GM12878 (cell line): ENCODE results near the gene XPO1. TPM values are rescaled to one million over a fixed set of nuclear protein-coding genes. Genes with fewer than 3 reads are reported as not detected.

Experiments used
- ATAC-seq: fragments of 200-7000 bp; cut with Tn5 transposase; 3 replicates; pipeline ENCODE4 v1.9.1; 2020; ENCODE audit warnings: mild to moderate bottlenecking, moderate library complexity
- BruUV-seq: library from RNA; stranded (reverse); fragments of 400-500 nt; replicated peaks from 2 replicates; lab custom pipeline; 2021; lab: Mats Ljungman, UMichigan
- CTCF ChIA-PET: fragments of 300-600 bp; sonication (Branson Sonifier 250); formaldehyde crosslinking; extraction: SDS; loops from one replicate; lab custom pipeline; 2021; ENCODE audit warnings: inconsistent platforms; lab: Yijun Ruan, JAX
- POLR2A ChIA-PET: fragments of 350-600 bp; formaldehyde crosslinking; extraction: SDS; loops from one replicate; lab custom pipeline; 2021; ENCODE audit warnings: inconsistent platforms; lab: Charles Lee
- RAD21 ChIA-PET: fragments of 300-600 bp; sonication (Branson Sonifier 250); formaldehyde crosslinking; loops from one replicate; lab custom pipeline; 2023; ENCODE audit warnings: antibody characterized with exemption; ENCODE audit not compliant: unreplicated experiment; lab: Charles Lee
- SMC1A ChIA-PET: fragments of 300-600 bp; sonication (Branson Sonifier 250); formaldehyde crosslinking; loops from one replicate; lab custom pipeline; 2023; ENCODE audit not compliant: unreplicated experiment, uncharacterized antibody; lab: Charles Lee
- DNase-seq: peaks from one replicate; pipeline ENCODE4 v3.0.0-alpha.2; 2011; ENCODE audit warnings: low read depth, low spot score
- FAIRE-seq: peaks from 3 replicates; lab custom pipeline; 2011; peaks lifted over from hg19 to GRCh38; lab: Jason Lieb, UNC
- H2AFZ ChIP-seq: 2 replicates; pipeline ENCODE4 v1.6.0; 2011; ENCODE audit warnings: low read depth, low read length, control low read depth; ENCODE audit not compliant: control insufficient read depth
- H3K27ac ChIP-seq: 2 replicates; pipeline ENCODE4 v1.5.1; 2011; ENCODE audit warnings: control low read depth; ENCODE audit not compliant: control insufficient read depth, insufficient read depth
- H3K27me3 ChIP-seq, 2 experiments: replicated peaks in 1 of 2; 2 replicates each; pipeline versions ENCODE4 v1.6.0 to v1.6.1; 2011; ENCODE audit warnings: low read length in 1 of 2; ENCODE audit not compliant: control insufficient read depth in 2 of 2, insufficient read depth in 2 of 2
- H3K36me3 ChIP-seq, 2 experiments: 2 replicates each; pipeline ENCODE4 v1.5.1; 2011; ENCODE audit warnings: low read length in 1 of 2; ENCODE audit not compliant: control insufficient read depth in 2 of 2, insufficient read depth in 2 of 2
- H3K4me1 ChIP-seq: 2 replicates; pipeline ENCODE4 v1.6.1; 2011; ENCODE audit warnings: mild to moderate bottlenecking, low read length, moderate library complexity, mixed read lengths; ENCODE audit not compliant: control insufficient read depth, insufficient read depth
- H3K4me2 ChIP-seq: 2 replicates; pipeline ENCODE4 v1.6.0; 2011; ENCODE audit warnings: control low read depth; ENCODE audit not compliant: control insufficient read depth, insufficient read depth
- H3K4me3 ChIP-seq: fragments of 200-600 bp; sonication (generic); 2 replicates; pipeline ENCODE4 v1.5.1; 2016
- H3K79me2 ChIP-seq: 2 replicates; pipeline ENCODE4 v1.6.0; 2011; ENCODE audit warnings: low read length; ENCODE audit not compliant: control insufficient read depth, insufficient read depth
- H3K9ac ChIP-seq: 2 replicates; pipeline ENCODE4 v1.8.0; 2011; ENCODE audit warnings: low read length, control low read depth, mixed read lengths; ENCODE audit not compliant: control insufficient read depth, insufficient read depth
- H3K9me3 ChIP-seq: replicated peaks from 3 replicates; pipeline ENCODE4 v1.5.1; 2011; ENCODE audit warnings: mild to moderate bottlenecking, low read length; ENCODE audit not compliant: control insufficient read depth, insufficient read depth
- H4K20me1 ChIP-seq: 2 replicates; pipeline ENCODE4 v1.6.0; 2011; ENCODE audit not compliant: control insufficient read depth, insufficient read depth
- BHLHE40 ChIP-seq, 2 experiments: fragments of 450-650 bp in 1 of 2; IDR thresholded peaks; 2 replicates each; pipeline ENCODE4 v1.6.1; 2011 to 2017; ENCODE audit warnings: low read depth in 2 of 2, borderline replicate concordance in 1 of 2, improper control_type of control experiment in 1 of 2, low read length in 1 of 2, mild to moderate bottlenecking in 1 of 2
- CHD1 ChIP-seq: IDR thresholded peaks from 2 replicates; pipeline ENCODE4 v1.6.1; 2012; ENCODE audit warnings: low read depth, low read length, improper control_type of control experiment
- CREM ChIP-seq: IDR thresholded peaks from 2 replicates; pipeline ENCODE4 v1.6.1; 2014; ENCODE audit warnings: antibody characterized with exemption, low read depth
- ESRRA ChIP-seq: IDR thresholded peaks from 2 replicates; pipeline ENCODE4 v1.6.1; 2012; ENCODE audit warnings: mild to moderate bottlenecking, low read length, improper control_type of control experiment
- EZH2 ChIP-seq: IDR thresholded peaks from 2 replicates; pipeline ENCODE4 v1.6.1; 2012; ENCODE audit warnings: low read depth, mild to moderate bottlenecking, control low read depth, inconsistent platforms, low read length, borderline replicate concordance; ENCODE audit not compliant: control insufficient read depth
- KDM1A ChIP-seq: fragments of 200-600 bp; sonication (generic); IDR thresholded peaks from 2 replicates; pipeline ENCODE4 v1.6.1; 2016; ENCODE audit warnings: borderline replicate concordance
- NR2C1 ChIP-seq: fragments of 450-650 bp; IDR thresholded peaks from 2 replicates; pipeline ENCODE4 v1.6.1; 2017; ENCODE audit warnings: antibody characterized with exemption, mild to moderate bottlenecking, moderate library complexity
- NR2C2 ChIP-seq: IDR thresholded peaks from 2 replicates; pipeline ENCODE4 v1.6.1; 2011; ENCODE audit warnings: borderline replicate concordance, low read depth; ENCODE audit not compliant: control insufficient read depth, insufficient read length
- RB1 ChIP-seq: fragments of 450-650 bp; formaldehyde crosslinking; IDR thresholded peaks from 2 replicates; pipeline ENCODE4 v1.6.1; 2017; ENCODE audit warnings: mild to moderate bottlenecking, borderline replicate concordance
- TAF1 ChIP-seq: IDR thresholded peaks from 2 replicates; pipeline ENCODE4 v1.6.1; 2011; ENCODE audit warnings: mild to moderate bottlenecking, low read depth, low read length, borderline replicate concordance
- TBL1XR1 ChIP-seq: IDR thresholded peaks from 2 replicates; pipeline ENCODE4 v1.6.1; 2012; ENCODE audit warnings: low read depth, low read length, improper control_type of control experiment
- ZSCAN29 ChIP-seq: fragments of 450-650 bp; IDR thresholded peaks from 2 replicates; pipeline ENCODE4 v1.6.1; 2017; ENCODE audit warnings: mild to moderate bottlenecking, moderate library complexity
- WGBS: methylation state at CpG from one replicate; pipeline ENCODE4 v1.1.6; 2016; ENCODE audit warnings: low lambda C conversion rate; ENCODE audit not compliant: insufficient replicate concordance, insufficient coverage; ENCODE audit errors: missing lambda C conversion rate; 5-methylcytosine and 5-hydroxymethylcytosine counted together
- in situ Hi-C: fragments of 300-500 bp; cut with MboI; formaldehyde crosslinking; loops from 9 replicates; pipeline ENCODE4 v1.14.3; 2018; ENCODE audit warnings: mixed read lengths
- intact Hi-C: fragments of 100-400 bp; cut with micrococcal nuclease; formaldehyde crosslinking; loops from one replicate; pipeline ENCODE4 v1.14.2; 2022; ENCODE audit not compliant: unreplicated experiment
- polyA plus RNA-seq, 11 experiments: library from polyadenylated mRNA; depleted of rRNA in 4 of 11; unstranded in 6 of 11; stranded (reverse) in 5 of 11; fragments of >200 nt; fragmentation: Nextera tagmentation in 4 of 11; fragmentation: Illumina TruSeq in 1 of 11; extraction: Ambion mirVana in 4 of 11; extraction: Trizol in 1 of 11; gene quantifications; 1 replicate in 1 of 11; 2 replicates in 10 of 11; pipeline versions ENCODE4 v1.2.1 to v1.2.3, GENCODE V29; 2011 to 2016; ENCODE audit warnings: inconsistent platforms in 2 of 11, missing spikeins in 2 of 11, low read depth in 1 of 11
- total RNA-seq, 4 experiments: library from RNA; depleted of rRNA in 3 of 4; stranded (reverse); fragments of >200 nt in 3 of 4; fragmentation: Illumina TruSeq in 1 of 4; extraction: Trizol in 1 of 4; gene quantifications; 2 replicates each; pipeline versions ENCODE4 v1.2.1 to v1.2.3, GENCODE V29; 2013 to 2021
- TF ChIP-seq, protein P1 (sequence below): IDR thresholded peaks from 2 replicates; pipeline ENCODE4 v1.6.1; 2012; ENCODE audit warnings: low read depth, low read length, improper control_type of control experiment
- TF ChIP-seq, protein P2 (sequence below): IDR thresholded peaks from 2 replicates; pipeline ENCODE4 v1.6.1; 2012; ENCODE audit warnings: low read depth, low read length, improper control_type of control experiment
- TF ChIP-seq, protein P3 (sequence below): fragments of 450-650 bp; IDR thresholded peaks from 2 replicates; pipeline ENCODE4 v1.6.1; 2017; ENCODE audit warnings: borderline replicate concordance
- TF ChIP-seq, protein P4 (sequence below): fragments of 450-650 bp; IDR thresholded peaks from 2 replicates; pipeline ENCODE4 v1.6.1; 2016; ENCODE audit warnings: mild to moderate bottlenecking
- TF ChIP-seq, protein P5 (sequence below): IDR thresholded peaks from 2 replicates; pipeline ENCODE4 v1.6.1; 2011; ENCODE audit warnings: low read depth, mild to moderate bottlenecking, low read length, moderate library complexity, borderline replicate concordance; ENCODE audit errors: extremely low read depth

Gene XPO1
- total and polyA plus RNA-seq, 10 of the 15 experiments (the other 5 are each of a cell fraction or from before 2014, with no cell fraction given): 57.3 to 216 (median 153) TPM

DNA sequence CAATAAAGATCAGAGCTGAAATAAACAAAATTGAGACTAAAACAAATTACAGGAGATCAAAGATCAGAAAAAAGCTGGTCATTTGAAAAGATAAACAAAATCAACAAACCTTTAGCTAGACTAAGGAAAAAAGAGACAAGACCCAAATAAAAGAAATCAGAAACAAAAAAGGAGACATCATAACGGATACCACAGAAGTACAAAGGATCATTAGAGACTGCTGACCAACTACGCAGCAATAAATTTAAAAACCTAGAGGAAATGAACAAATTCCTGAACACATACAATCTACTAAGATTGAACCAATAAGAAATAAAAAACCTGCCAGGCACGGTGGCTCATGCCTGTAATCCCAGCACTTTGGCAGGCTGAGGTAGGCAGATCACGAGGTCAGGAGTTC lies 101.0 kb downstream of the XPO1 start:
- ChIA-PET SMC1A (interaction anchor here (0.7 to 4.5 kb wide), 8 partner anchors 10 to 98 kb away, joined by 3 to 22 read pairs (median 8); no protein-coding TSS in a partner anchor), CTCF (interaction anchor here (0.9 to 2.8 kb wide), 3 partner anchors 11 to 21 kb away, joined by 3 to 27 read pairs (median 7); no protein-coding TSS in a partner anchor), POLR2A (interaction anchor here (0.9 to 2.7 kb wide), 3 partner anchors 11 to 87 kb away, joined by 3 to 11 read pairs (median 5); no protein-coding TSS in a partner anchor), RAD21 (interaction anchor here (3.0 kb wide), 1 partner anchor 11 kb away, joined by 20 read pairs; no protein-coding TSS in a partner anchor)
- ATAC-seq (no peak), DNase-seq (no peak), FAIRE-seq (no peak)
- WGBS: 92% methylated on average over 4 of the region's 4 CpGs
- TF ChIP-seq ZSCAN29: no peak
- no peak for TF ChIP-seq EZH2
- TF ChIP-seq, protein P1, sequence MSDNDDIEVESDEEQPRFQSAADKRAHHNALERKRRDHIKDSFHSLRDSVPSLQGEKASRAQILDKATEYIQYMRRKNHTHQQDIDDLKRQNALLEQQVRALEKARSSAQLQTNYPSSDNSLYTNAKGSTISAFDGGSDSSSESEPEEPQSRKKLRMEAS: no peak
- no peak for TF ChIP-seq TAF1
- TF ChIP-seq ESRRA: no peak
- no peak for TF ChIP-seq TBL1XR1
- TF ChIP-seq, protein P2, sequence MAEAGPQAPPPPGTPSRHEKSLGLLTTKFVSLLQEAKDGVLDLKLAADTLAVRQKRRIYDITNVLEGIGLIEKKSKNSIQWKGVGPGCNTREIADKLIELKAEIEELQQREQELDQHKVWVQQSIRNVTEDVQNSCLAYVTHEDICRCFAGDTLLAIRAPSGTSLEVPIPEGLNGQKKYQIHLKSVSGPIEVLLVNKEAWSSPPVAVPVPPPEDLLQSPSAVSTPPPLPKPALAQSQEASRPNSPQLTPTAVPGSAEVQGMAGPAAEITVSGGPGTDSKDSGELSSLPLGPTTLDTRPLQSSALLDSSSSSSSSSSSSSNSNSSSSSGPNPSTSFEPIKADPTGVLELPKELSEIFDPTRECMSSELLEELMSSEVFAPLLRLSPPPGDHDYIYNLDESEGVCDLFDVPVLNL: no peak
- TF ChIP-seq CREM: no peak
- no peak for TF ChIP-seq RB1
- TF ChIP-seq, protein P3, sequence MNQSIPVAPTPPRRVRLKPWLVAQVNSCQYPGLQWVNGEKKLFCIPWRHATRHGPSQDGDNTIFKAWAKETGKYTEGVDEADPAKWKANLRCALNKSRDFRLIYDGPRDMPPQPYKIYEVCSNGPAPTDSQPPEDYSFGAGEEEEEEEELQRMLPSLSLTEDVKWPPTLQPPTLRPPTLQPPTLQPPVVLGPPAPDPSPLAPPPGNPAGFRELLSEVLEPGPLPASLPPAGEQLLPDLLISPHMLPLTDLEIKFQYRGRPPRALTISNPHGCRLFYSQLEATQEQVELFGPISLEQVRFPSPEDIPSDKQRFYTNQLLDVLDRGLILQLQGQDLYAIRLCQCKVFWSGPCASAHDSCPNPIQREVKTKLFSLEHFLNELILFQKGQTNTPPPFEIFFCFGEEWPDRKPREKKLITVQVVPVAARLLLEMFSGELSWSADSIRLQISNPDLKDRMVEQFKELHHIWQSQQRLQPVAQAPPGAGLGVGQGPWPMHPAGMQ: no peak
- TF ChIP-seq NR2C2: no peak
- TF ChIP-seq, protein P4, sequence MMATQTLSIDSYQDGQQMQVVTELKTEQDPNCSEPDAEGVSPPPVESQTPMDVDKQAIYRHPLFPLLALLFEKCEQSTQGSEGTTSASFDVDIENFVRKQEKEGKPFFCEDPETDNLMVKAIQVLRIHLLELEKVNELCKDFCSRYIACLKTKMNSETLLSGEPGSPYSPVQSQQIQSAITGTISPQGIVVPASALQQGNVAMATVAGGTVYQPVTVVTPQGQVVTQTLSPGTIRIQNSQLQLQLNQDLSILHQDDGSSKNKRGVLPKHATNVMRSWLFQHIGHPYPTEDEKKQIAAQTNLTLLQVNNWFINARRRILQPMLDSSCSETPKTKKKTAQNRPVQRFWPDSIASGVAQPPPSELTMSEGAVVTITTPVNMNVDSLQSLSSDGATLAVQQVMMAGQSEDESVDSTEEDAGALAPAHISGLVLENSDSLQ: no peak
- TF ChIP-seq KDM1A: no peak
- no peak for TF ChIP-seq CHD1
- TF ChIP-seq BHLHE40 (IDR thresholded peaks at IDR 0.05; ENCODE audit: borderline replicate concordance in 1 of 2, low read depth in 2 of 2, low read length in 1 of 2): no peak
- TF ChIP-seq, protein P5, sequence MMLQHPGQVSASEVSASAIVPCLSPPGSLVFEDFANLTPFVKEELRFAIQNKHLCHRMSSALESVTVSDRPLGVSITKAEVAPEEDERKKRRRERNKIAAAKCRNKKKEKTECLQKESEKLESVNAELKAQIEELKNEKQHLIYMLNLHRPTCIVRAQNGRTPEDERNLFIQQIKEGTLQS: no peak
- TF ChIP-seq NR2C1: no peak
- Histone ChIP-seq H3K4me3 (peak overlapping the region; percentile 29; the same call in 1 of the 2 replicates), H2AFZ (no peak overlapping the region), H3K9ac (no peak overlapping the region), H3K4me2 (no peak overlapping the region), H3K79me2 (peaks cover 90% of the 10 kb centered on the region), H3K9me3 (no peaks in the 10 kb centered on the region; the same call in 2 of the 3 replicates), H3K27me3 (no peaks in the 10 kb centered on the region), H3K36me3 (peaks cover 0 to 7% of the 10 kb centered on the region in 2 experiments; a peak in 2 of 4 replicates), H3K27ac (no peak overlapping the region), H4K20me1 (peaks cover 9% of the 10 kb centered on the region; the same call in 1 of the 2 replicates), H3K4me1 (peaks cover 47% of the 10 kb centered on the region)
- in situ Hi-C loops: no loop called here
- no TSS peak for BruUV-seq
- intact Hi-C loops: no loop called here
